C1 segment of cervical spinal cord (tissue), 14 donors: ENCODE measurements around the gene IGFBPL1.

Experiments used
- DNase-seq, 14 donors: peaks; one replicate each; lab custom pipeline; 2025; lab: John Stamatoyannopoulos, UW

IGFBPL1 gene

DNA sequence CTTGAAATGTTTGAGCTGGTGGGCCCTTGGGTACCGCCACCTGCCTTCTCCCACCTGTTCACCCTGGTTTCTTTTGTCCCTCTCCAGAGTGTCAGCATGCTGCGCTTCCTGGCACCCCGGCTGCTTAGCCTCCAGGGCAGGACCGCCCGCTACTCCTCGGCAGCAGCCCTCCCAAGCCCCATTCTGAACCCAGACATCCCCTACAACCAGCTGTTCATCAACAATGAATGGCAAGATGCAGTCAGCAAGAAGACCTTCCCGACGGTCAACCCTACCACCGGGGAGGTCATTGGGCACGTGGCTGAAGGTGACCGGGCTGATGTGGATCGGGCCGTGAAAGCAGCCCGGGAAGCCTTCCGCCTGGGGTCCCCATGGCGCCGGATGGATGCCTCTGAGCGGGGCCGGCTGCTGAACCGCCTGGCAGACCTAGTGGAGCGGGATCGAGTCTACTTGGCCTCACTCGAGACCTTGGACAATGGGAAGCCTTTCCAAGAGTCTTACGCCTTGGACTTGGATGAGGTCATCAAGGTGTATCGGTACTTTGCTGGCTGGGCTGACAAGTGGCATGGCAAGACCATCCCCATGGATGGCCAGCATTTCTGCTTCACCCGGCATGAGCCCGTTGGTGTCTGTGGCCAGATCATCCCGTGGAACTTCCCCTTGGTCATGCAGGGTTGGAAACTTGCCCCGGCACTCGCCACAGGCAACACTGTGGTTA lies 28.4 kb downstream of the IGFBPL1 start:
- no peak for DNase-seq

DNA sequence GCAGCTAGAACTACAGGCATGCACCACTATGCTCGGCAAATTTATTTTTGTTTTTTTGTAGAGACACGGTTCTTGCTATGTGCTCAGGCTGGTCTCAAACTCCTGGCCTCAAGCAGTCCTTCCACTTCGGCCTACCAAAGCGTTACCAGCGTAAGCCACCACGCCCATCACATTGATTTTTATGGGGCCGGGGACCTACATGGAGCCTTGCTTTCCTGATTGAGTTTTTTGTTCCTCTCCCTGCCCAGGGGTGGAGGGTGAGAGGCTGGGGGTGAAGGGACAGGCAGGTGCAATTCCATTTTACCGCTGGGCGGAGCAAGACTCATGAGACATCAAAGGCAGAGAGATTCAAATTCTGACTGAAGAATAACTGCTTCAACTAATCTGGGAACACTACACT lies 29.8 kb downstream of the IGFBPL1 start:
- DNase-seq: no peak

DNA sequence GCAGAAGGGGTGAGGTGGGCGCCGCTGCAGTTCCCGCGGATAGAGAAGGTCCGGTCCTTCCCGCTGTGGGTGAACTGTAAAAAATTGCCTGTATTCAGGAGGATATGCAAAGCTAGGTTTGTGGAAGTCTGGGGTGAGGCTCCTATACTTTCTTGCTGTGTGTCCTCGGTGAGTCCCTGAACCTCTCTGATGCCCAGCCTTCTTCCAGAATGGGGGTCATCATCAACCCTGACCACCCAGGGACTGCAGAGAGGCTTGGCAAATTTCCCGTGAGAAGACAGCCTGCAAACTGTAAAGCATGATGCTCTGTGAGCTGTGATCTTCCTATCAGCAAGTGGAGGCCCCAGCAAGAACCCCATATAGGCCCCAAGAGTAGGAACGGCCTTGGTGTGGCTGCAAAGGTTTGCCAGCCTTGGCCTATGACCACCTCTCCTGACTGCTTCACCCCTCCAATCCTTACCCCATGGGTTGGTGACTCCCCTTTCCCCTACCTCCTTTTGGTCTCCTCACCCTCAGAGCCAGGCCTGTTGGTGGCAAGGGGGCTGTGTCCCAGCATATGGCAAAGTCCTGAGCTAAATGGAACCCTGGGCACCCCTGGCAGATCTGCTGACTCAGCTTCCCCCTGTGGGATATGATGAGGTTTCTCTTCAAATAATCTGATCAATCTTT lies 31.0 kb downstream of the IGFBPL1 start:
- no peak for DNase-seq

DNA sequence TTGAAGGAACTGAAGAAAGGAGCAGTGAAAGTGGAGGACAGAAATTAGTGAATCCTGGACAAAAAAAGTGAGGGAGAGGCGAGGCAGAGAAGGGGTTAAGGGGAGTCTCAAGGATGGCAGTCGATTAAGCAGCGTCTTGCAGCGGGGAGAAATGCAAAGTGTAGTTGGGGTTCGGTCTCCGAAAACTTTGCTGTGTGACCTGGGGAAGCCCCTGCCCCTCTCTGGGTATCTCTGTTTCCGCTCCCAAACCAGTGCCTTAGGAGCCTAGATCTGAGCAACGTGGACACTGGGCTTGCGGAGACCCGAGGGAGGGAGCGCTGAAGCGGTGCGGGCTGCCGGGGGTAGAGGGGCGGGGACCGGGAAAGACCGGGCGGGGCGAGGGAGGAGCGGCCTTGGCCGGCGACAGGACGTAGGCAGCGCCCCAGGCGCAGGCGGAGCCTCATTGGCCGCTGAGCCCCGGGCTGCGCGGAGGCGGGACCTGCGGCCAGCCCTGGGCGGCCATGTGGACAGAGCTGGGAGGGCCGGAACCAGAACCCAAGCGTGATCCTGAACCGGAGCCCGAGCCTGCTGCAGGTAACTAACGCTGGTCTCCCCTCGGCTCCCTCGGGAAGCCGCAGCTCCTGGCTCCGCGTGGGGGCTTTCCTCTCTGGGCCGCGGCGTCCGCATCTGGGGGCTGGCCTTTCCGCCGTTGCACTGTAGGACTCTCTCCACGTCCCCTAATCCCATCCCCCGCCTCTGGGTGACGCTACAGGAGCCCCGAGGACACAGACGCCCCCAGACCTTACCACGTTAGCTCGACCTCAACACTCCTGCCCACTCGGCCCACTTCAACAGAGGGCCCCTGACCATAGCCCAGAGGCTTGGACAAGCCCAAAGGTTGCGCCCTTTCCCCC lies 31.8 kb downstream of the IGFBPL1 start, which contains the start of gene ALDH1B1:
Gene ALDH1B1 (plus strand): TSS at position 468 of the 893 bp plus-strand sequence. CDS start 3,047 bp downstream, outside the sequence.
- peak in 13 of 14 donors; percentile 15 to 85 (median 56) for DNase-seq

DNA sequence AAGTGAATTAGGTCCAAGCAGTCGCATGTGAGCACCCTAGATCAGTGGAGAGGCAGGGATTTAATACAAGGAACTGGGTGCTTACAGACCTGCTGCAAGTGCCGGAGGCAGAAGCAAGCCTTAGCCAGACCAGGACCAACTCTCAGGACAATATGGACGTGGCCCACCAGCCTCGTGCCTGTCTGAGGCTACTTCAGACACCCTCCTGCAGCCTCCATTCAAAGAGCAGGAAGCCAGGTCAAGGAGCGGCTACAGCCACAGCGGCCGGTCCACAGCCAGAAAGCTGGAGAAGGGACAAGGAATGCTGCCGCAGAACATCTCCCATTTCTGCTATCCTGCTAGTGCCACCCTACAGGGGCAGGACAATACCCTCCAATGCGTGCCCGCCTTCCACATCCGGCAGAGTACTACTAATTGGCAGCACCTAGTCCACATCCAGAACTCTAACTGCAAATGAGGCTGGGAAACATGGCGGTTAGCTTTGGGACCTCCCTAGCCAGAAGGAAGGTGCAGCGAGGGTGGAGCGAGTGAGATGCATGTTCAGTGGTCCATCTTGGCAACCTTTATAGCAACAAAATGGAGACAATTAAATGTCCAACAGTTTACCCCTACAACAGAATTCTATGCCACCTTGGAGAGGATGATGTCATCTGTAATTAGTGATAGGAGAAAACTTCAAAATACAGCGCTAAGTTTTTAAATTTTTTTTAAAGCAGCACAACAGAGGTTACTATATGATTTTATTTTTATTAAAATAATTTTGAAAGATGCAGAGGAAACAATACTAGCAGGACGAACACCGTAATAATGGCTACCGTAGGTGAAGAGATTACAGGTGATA lies 32.8 kb downstream of the IGFBPL1 start:
- DNase-seq: no peak

DNA sequence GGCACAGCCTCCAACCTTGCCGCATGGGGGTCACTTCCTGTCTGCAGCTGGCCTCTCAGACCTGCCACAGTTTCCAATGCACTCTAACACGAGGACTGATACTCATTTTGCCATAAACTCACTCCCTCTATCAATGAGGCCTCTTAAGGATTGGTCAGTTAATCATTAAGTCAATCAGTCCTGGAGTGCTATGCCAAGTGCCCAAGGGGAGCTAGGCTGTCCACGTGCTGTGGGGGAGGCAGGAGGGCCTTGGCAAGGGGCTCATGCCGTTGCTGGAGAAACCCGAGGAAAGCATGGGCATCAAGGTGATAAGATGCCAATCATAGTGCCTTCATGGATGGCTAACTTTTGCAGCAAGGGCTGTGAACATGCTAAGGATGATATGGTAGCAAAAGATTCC lies 33.4 kb downstream of the IGFBPL1 start:
- DNase-seq: no peak

DNA sequence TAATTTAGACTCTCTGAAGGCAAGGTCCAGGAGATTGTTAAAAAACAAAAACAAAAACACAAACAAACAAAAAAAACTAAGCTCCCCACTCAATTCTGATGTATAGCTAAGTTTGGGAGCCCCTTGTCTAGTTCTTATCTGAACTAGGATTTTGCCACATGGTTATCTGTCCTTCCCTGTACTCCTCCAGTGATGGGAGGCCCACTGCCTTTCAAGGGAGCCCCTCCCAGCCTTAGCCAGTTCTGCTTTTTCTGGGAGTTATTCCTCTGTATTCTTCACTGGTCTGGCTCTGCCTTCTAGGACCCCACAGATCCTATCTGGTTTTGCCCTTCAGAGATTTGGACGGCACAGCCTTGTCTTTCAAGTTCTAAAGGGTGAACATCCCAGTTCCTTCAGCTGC lies 33.8 kb downstream of the IGFBPL1 start:
- no peak for DNase-seq

DNA sequence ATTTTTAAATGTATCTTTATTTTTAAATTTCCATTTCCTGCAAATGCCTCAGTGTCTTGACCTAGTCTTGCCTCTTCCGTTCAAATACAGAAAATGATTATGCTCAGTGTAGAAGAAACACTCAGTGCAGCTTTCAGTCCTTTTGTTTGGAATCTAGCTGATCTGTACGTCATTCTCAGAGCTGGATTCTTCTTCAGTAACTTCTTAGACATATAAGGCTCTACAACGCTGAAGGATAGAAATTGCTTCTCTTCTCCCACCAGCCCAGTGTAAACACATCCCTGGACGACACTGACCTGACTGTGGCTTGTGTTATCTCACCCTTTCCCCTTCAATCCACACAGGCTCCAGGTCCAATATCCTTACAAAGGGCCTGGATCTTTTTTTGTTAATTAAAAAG lies 34.9 kb downstream of the IGFBPL1 start:
- no peak for DNase-seq

DNA sequence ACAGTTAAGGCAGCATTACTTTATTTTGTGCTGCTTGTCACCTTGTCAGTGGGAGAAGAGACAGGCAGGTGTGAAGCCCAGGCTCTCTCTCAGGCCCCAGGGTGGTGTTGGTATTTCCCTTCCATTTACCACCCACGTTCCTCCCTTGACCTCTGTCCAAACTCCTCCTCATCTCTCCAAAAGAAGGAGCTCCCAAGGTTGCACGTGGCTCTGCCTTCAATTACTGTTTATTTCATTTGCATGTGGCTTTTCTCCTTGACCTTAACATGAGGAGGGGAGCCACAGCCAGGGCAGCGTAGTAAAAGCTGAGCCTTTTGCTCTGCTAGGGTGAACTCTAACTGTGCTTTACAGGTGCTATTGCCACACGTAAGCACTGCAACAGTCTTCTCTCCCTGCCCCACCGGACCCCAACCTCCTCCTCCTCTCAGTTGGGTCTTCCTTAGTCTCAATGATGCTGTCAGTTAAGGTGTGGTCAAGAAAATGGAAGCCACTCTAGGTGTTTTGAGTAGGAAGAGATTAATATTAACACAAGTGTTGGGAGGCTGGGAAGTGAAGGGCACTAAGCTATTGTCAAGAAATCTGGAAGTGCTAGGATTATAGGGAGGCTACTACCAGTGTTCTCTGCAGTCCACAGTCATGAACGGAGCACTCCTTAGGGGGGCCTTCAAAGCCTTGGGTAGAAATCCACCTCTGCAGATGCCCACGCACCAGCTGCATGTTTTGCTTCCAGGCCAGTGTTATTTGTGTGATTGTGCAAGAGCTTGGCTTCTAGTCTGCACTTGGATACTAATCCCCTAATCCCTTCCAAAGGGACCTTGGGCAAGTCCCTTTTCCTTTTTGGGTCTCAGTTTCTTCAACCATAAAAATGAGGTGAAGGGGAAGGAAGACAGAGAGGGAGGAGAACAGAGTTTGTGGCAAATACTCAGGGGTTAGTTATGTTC lies 35.7 kb downstream of the IGFBPL1 start:
- DNase-seq: no peak

DNA sequence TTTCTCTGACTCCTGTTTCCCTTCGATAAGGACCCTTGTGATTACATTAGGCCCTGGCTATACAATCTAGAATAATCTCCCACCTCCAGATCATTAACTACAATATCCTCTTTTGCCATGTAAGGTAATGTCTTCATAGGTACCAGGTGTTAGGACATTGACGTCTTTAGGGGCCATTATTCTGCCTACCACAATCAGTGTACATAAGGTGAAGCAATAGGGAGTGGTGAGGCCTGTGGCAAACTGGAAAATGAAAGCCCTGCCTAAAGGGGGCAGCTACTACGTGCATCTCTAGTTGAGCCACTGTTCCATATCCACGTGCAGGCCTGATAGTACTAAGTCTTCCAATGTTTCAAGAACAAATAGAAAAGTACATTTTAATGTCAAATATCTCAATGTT lies 36.5 kb downstream of the IGFBPL1 start:
- DNase-seq: no peak

DNA sequence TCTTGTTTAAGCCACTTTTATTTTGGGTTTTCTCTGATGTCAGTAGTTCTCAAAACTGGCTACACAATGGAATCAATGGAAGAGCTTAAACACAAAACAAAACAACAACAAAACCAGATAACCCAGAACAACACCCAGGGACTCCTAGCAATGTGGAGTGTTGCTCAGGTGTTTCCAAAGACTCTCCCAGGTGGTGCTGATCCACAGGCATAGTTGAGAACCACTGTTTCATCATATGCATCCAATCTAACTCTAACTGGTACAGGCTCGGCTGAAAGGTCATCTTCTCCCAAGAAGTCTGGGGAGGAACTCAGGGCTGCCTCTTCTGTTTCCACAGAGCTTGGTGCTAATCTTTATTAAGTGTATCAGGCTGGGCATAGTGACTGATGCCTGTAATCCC lies 37.2 kb downstream of the IGFBPL1 start:
- no peak for DNase-seq

DNA sequence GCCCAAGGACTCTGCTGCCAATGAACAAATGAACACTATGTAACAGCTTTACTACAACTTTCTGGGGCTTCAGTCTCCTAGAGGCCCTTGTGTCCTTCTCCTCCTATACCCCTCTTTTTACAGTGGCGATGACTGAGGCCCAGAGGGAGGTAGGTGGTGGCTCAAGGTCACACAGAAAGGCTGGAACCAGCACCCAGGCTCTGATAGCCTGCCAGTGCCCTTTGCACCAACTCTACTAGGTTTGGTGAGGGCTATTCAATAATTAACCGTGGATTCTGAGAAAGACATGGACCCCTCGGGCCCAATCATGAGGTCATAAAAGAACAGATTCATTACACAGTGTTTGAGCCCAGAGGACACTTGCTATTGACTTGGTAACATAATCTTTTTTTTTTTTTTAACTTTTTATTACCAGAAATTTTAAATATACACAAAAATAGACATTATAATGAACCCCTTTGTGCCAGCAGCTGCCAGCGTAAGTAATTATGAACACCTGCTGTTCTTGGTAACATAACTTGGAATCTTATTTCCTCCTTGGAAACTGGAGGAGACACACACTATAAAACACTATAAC lies 37.8 kb downstream of the IGFBPL1 start:
- DNase-seq: no peak

DNA sequence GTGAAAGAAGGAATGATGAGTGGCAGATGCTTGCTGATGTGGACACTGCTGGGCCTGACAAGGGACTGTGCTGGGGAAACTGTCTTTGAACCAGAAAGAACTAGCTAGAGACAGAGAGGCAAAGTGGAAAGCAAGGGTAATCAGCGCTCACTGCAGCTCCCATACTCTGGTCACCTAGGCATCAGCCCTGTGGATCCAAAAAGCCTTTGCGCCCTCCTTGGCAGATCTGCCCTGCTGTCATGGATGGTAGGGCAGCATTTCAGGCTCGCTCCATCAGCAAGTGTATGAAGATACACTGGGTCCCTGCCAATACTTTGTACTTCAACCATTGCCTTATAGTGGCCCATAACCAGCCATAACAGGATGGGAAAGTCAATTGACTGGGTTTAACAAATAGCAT lies 38.4 kb downstream of the IGFBPL1 start:
- DNase-seq: no peak

DNA sequence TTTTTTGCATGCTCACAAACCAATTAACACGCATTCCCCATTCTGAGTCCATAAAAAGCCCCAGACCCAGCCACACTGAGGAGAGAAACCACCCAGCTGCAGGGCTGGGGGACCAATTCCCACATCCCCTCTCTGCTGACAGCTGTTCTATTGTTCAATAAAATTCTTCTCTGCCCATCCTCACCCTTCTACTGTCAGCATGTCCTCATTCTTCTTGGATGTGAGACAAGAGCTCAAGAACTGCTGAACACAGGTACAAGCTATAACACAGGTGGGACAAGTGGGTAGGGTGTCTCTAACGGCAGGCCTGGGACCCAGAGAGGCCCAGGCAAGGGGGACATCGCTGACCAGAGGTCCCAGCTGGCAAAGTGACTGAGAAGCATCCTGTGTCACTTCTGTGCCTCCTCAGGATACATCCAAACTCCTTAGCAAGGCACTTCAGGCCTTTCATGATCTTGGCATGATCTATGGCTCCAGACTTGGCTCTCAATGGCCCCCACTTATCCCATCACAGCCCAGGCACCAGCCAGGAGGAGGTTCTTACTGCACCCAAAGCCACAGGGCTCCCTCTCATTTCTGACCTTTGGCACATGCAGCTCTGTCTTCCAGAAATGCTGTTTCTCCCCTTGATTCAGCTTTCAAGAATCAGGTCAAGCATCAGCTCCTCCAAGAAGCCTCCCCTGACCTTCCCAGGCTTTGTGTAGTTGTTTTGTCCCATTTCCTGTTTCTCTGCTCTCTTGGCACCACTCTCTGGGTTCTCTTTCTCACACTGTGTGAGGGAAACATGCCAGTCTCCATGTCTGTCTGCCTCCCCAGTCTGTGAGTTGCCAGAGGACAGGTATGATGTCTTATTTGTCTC lies 39.0 kb downstream of the IGFBPL1 start:
- no peak for DNase-seq

DNA sequence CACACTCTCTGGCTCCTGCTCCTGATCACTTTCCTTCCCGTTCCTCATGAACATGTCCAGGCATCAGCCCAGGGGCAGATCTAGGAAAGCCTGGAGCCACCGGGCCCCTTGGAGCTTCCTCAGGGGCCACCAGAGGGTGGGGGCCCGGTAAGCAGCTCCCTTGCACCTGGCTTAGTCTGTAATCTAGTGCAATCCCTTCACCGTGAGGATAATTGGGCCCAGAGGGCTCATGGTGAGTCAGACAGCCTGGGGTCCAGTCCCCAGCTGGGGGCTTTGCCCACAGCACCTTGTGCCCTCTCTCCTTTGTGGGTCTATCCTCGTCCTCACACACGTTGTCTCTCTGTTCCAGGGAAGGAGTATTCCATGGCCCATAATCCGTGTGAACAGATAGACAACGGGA lies 42.1 kb downstream of the IGFBPL1 start:
- DNase-seq: no peak

DNA sequence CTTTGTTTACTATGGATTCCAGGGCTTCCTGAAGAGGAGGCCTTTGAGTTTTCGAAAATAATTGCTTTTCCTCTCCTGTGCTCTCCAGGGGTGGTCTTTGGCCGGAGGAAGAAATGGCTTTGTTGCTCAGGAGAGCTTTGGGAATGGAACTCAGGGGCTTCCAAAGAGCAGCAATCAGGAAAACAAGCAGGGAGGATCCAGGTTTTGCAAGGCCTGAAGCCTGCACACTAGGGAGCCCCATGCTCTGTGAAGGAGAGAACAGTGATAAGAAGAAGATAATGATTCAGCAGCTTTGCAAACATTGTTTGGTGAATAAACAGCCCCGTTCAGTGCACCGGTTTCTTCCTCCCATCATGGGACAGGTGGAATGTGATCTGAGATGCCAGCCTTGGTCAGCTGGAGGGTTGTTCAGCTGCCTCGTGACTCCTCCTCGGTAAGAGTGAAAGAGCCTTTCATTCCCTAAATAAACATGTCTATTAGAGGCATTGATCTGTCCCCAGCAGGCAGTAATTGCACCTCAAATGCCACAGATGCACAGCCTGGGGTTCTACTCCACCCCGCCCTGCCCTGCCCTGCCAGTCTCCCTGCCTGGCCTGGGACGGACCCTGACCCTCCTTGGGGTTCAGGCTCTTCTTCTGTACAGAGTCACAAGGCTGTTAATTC lies 43.3 kb downstream of the IGFBPL1 start:
- DNase-seq: peak in 1 of 14 donors; percentile 9

DNA sequence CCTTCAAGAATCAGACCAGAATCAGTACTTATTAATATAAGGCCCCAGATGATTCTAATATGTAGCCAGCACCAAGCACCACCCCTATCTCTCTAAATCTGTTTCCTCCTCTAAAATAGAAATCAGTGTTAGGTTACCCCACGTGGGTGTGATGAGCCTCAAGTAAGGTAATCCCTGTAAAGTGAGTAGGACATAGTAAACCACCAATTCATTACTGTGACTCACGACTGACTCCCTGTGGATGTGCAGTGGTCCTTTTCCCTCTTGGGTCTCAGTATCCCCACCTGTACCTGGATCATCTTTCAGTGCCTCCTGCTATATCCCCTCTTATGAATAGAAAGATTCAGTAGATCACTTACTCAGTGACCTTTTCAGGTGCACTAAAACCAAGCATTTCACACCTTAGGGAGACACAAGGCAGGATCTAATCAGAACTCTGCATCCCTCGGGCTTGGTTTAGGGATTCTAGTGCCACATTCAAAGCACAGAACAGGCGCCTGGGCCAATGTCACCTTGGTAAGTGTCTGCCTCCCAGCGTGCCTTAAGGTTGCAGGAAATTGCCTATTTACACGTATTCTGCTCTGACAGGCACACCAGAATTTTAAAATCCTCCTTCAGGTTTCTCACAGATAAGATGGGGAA lies 43.9 kb downstream of the IGFBPL1 start:
- no peak for DNase-seq
